Measurements from ENCODE around the gene FBXL16.

DNA sequence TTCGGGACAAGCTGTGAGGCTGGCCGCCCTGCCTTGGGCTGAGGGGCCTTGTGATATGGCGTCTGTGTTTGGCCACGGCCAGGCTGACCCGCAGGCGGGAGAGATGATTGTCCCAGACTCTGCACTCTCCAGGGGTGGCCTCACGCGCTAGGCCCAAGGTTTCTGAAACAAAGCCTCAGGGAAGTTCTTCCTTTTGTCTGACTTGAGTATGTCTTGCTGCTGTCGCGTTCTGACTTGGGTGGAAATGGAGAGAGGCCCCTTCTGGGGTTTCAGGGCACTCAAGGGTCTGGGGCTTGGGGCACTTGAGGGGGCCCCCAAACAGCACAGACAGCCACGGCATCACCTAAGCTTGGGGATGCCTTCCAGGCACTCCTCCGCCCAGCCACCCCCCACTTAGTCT is 5.5 kb upstream of the FBXL16 start:
- no peak for TF ChIP-seq EZH2 (IDR thresholded peaks at IDR 0.05; ENCODE audit: insufficient read depth, poor library complexity, severe bottlenecking)
- no peak for TF ChIP-seq EZH2phosphoT487 (IDR thresholded peaks at IDR 0.05; ENCODE audit: insufficient read depth, low read depth)

All from GM23248 (cell line).